Subcutaneous abdominal adipose tissue (tissue), 5 donors: ENCODE data around the gene PACRGL.
"Not testable (repeated sequence)": the region's sequence is repeated elsewhere in the genome, so short reads cannot be mapped to it uniquely, and the experiment has no call there.

Source experiments
- H3K27ac ChIP-seq: one replicate; pipeline ENCODE4 v1.7.0; 2013; ENCODE audit warnings: low read depth, mild to moderate bottlenecking, inconsistent platforms, low read length, moderate library complexity
- H3K27me3 ChIP-seq, 5 donors: one replicate each; pipeline ENCODE4 v1.7.0; 2013; ENCODE audit warnings: low read length in 5 of 5, inconsistent platforms in 1 of 5; ENCODE audit not compliant: control insufficient read depth in 5 of 5, insufficient read depth in 4 of 5
- H3K36me3 ChIP-seq, 5 donors: one replicate each; pipeline ENCODE4 v1.7.0; 2013; ENCODE audit warnings: low read length in 5 of 5; ENCODE audit not compliant: control insufficient read depth in 5 of 5, insufficient read depth in 5 of 5
- H3K4me1 ChIP-seq, 5 donors: one replicate each; pipeline ENCODE4 v1.7.0; 2013; ENCODE audit warnings: low read length in 5 of 5, mild to moderate bottlenecking in 3 of 5, moderate library complexity in 1 of 5; ENCODE audit not compliant: control insufficient read depth in 5 of 5, insufficient read depth in 5 of 5
- H3K4me3 ChIP-seq, 5 donors: one replicate each; pipeline ENCODE4 v1.7.0; 2013; ENCODE audit warnings: low read length in 5 of 5, low read depth in 1 of 5
- H3K9ac ChIP-seq, 5 donors: one replicate each; pipeline ENCODE4 v1.7.0; 2013; ENCODE audit warnings: low read length in 5 of 5, mild to moderate bottlenecking in 4 of 5, moderate library complexity in 3 of 5
- H3K9me3 ChIP-seq, 5 donors: one replicate each; pipeline ENCODE4 v1.7.0; 2013; ENCODE audit warnings: low read length in 5 of 5; ENCODE audit not compliant: control insufficient read depth in 5 of 5
- donor health status: healthy.
- donor health status: healthy.
- donor health status: healthy.
- donor health status: healthy.
- donor health status: healthy.

PACRGL gene

DNA sequence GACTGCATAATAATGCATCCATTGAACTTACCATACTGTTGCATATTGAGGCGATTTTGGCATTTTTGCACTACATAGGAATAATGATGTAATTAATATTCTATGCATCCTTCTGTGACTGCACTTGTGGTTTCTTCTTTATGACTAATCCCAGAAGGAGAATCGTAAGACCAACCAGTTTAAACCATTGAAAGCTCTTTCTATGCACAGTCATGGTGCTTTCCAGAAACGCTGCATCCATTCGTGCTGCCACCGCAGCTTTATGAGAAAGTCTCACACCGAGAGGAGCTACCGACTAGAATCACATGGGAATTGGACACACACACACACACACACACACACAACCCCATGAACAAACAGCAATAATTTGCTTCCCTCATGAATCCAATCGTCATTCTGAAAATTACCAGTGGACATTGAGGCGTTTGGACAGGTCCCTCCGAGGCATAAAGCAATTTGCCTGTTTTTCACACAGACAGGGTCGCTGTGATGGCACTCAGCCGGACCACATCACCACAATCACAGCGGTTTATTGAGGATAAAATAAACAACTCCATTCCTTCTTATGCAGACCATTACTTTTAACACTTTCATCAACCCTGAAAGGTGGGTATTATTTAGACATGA is 64.2 kb downstream of the PACRGL start:
- H3K9ac ChIP-seq = no peak overlapping the region

GRCh38 chr4:20773144-20773997 is 73.1 kb downstream of the PACRGL start:
- Histone ChIP-seq H3K4me1 (peaks cover 0 to 4% (median 2%) of the 10 kb centered on the region in 5 donors), H3K4me3 (no peak overlapping the region), H3K27me3 (no peaks in the 10 kb centered on the region), H3K9ac (no peak overlapping the region), H3K36me3 (no peaks in the 10 kb centered on the region), H3K9me3 (no peaks in the 10 kb centered on the region), H3K27ac (no peak overlapping the region)

More for the DNA sequence above, 64.2 kb downstream of the PACRGL start:
- Histone ChIP-seq H3K9me3 (no peaks in the 10 kb centered on the region), H3K27me3 (no peaks in the 10 kb centered on the region), H3K4me3 (no peak overlapping the region), H3K27ac (no peak overlapping the region), H3K4me1 (no peaks in the 10 kb centered on the region), H3K36me3 (no peaks in the 10 kb centered on the region)

GRCh38 chr4:20778896-20779295 is 78.6 kb downstream of the PACRGL start:
- H3K27me3 ChIP-seq = no peaks in the 10 kb centered on the region
- H3K36me3 ChIP-seq = no peaks in the 10 kb centered on the region
- no peaks in the 10 kb centered on the region for H3K4me1 ChIP-seq
- H3K9ac ChIP-seq = no peak overlapping the region
- no peak overlapping the region for H3K27ac ChIP-seq
- no peak overlapping the region for H3K4me3 ChIP-seq
- H3K9me3 ChIP-seq = peaks cover 0 to 14% (median 6%) of the 10 kb centered on the region in 5 donors

DNA sequence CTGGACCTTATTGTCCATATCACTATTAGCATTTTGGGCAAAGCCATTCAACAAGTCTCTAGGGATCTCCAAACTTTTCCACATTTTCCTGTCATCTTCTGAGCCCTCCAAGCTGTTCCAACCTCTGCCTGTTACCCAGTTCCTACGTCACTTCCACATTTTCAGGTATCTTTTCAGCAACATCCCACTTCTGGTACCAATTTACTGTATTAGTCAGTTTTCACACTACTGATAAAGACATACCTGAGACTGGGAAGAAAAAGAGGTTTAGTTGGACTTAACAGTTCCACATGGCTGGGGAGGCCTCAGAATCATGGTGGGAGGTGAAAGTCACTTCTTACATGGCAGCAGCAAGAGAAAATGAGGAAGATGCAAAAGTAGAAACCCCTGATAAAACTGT is 82.9 kb downstream of the PACRGL start:
- H3K27ac ChIP-seq, H3K36me3 ChIP-seq, H3K4me3 ChIP-seq, H3K4me1 ChIP-seq, H3K27me3 ChIP-seq, H3K9ac ChIP-seq: not testable (repeated sequence)
- H3K9me3 ChIP-seq = peaks cover 0 to 14% (median 6%) of the 10 kb centered on the region in 5 donors

DNA sequence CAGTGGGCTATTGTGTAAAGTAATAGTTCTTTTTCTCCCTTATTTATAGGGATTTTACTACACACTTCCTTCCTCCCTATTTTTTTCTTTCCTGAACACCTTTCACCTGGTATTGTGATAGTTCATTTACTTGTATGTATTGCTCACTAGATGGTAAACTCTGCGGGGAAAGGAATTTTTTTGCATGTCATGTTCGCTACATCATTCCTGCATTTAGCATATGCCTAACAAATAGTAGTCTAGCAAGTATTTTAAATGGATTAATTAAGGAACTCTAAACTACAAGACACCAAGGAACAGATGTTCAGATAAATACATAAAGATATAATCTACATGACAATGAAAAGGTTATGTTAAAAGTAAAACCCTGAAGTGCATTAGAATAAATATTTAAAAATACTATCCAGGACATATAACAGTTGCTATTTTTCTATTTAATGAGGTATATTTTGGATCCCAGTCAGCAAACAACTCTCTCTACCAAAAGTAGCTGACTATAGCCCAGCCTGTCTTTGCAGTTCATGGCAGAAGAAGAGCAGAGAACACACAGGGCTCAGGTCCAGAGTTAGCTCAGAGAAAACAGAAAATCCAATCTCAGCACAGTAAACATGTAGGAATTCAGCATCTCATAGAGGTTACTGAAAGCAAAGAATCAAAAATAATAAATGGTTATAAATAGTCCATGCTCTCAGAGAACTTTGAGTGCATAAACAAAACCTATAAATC is 87.8 kb downstream of the PACRGL start:
- Histone ChIP-seq H3K36me3 (no peaks in the 10 kb centered on the region), H3K9ac (no peak overlapping the region), H3K9me3 (peaks cover 0 to under 1% (median 0%) of the 10 kb centered on the region in 5 donors), H3K4me3 (no peak overlapping the region), H3K27me3 (no peaks in the 10 kb centered on the region), H3K27ac (no peak overlapping the region), H3K4me1 (no peaks in the 10 kb centered on the region)
